ENCODE data around the gene SERPINB6.
A peak's percentile ranks its signal among the peaks of the same experiment; 100 is the strongest.

SERPINB6 gene

DNA sequence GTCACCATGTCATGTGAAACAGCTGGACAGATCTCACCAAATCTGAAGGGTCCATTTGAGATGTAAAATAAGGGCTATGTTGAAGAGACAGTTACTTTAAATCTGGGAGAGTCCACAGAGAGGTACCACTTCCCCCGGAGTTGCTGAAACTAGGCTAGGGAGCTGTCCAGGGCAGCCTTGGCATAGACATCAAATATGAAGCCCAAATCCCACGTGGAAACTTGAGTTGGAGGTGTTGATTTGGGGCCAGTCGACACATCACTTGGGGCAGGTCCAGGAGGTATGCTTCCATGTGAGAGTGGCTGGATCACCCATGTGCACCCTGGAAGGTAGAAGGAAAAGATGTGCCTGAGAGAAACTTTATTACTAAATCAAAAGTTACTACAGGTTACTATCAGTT is 56.2 kb downstream of the SERPINB6 start:
- H3K9ac ChIP-seq (ENCODE audit: low read length), result no peak overlapping the region
- H3K79me1 ChIP-seq (ENCODE audit: low read length), result no peaks in the 10 kb centered on the region
- no peak overlapping the region for H3K4ac ChIP-seq (ENCODE audit: low read depth, low read length)
- H3K4me2 ChIP-seq (ENCODE audit: low read length), result no peak overlapping the region
- H2BK120ac ChIP-seq (ENCODE audit: low read depth, low read length), result no peak overlapping the region
- H3K36me3 ChIP-seq (ENCODE audit: control insufficient read depth, insufficient read depth, low read length), result no peaks in the 10 kb centered on the region
- H4K8ac ChIP-seq (ENCODE audit: low read depth, low read length), result no peak overlapping the region
- DNase-seq, result no peak
- no peak overlapping the region for H3K27ac ChIP-seq (ENCODE audit: low read depth, low read length)
- no peak overlapping the region for H2AK5ac ChIP-seq (ENCODE audit: low read length)
- H3K56ac ChIP-seq (ENCODE audit: low read length), result no peak overlapping the region
- peak overlapping the region; percentile 60 for H2BK5ac ChIP-seq (ENCODE audit: low read length)
- H4K5ac ChIP-seq (ENCODE audit: low read length), result no peak overlapping the region
- H3K18ac ChIP-seq (ENCODE audit: low read length), result peak overlapping the region; percentile 62
- H2BK15ac ChIP-seq (replicated peaks; ENCODE audit: low read depth), result no peak overlapping the region
- no peaks in the 10 kb centered on the region for H3K27me3 ChIP-seq (ENCODE audit: insufficient read depth, low read length, poor library complexity)
- no peak overlapping the region for H3K23ac ChIP-seq (ENCODE audit: low read length)
- no peak overlapping the region for H3K4me3 ChIP-seq (ENCODE audit: low read length)
- H3K4me1 ChIP-seq (ENCODE audit: control insufficient read depth, low read depth, low read length), result peaks cover 13% of the 10 kb centered on the region
- no peaks in the 10 kb centered on the region for H3K79me2 ChIP-seq (ENCODE audit: control insufficient read depth, insufficient read depth, low read length)
- no CpG with 5 or more reads among the region's 3 CpGs for WGBS (ENCODE audit: extremely low coverage, insufficient coverage, low lambda C conversion rate)

DNA sequence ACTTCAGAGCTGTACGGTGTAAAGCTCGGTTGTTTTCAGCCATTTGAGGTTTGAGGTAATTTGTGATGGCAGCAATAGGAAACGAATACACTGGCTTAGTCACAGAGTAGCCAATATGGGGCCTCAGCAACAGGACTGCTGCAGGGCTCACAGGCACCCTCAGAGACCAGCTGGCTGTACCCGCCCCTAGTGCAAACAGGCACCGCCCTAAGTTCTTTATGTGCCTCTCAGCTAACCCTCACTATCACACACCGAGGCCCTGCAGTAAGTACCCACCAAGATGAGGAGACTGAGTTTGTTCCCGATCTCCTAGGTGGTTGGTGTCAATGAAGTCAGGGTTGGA is 57.1 kb downstream of the SERPINB6 start:
- Histone ChIP-seq H3K79me2 (ENCODE audit: control insufficient read depth, insufficient read depth, low read length) (no peaks in the 10 kb centered on the region), H4K5ac (ENCODE audit: low read length) (peak overlapping the region; percentile 41), H2AK5ac (ENCODE audit: low read length) (peak overlapping the region; percentile 81), H4K8ac (ENCODE audit: low read depth, low read length) (no peak overlapping the region), H3K56ac (ENCODE audit: low read length) (peak overlapping the region; percentile 80), H3K79me1 (ENCODE audit: low read length) (no peaks in the 10 kb centered on the region), H3K4me2 (ENCODE audit: low read length) (no peak overlapping the region), H3K27me3 (ENCODE audit: insufficient read depth, low read length, poor library complexity) (no peaks in the 10 kb centered on the region), H3K23ac (ENCODE audit: low read length) (no peak overlapping the region), H3K36me3 (ENCODE audit: control insufficient read depth, insufficient read depth, low read length) (no peaks in the 10 kb centered on the region), H2BK5ac (ENCODE audit: low read length) (peak overlapping the region; percentile 99), H3K18ac (ENCODE audit: low read length) (peak overlapping the region; percentile 9), H2BK120ac (ENCODE audit: low read depth, low read length) (peak overlapping the region; percentile 64), H3K27ac (ENCODE audit: low read depth, low read length) (peak overlapping the region; percentile 65), H3K4ac (ENCODE audit: low read depth, low read length) (peak overlapping the region; percentile 91), H2BK15ac (replicated peaks; ENCODE audit: low read depth) (no peak overlapping the region), H3K9ac (ENCODE audit: low read length) (peak overlapping the region; percentile 41), H3K4me1 (ENCODE audit: control insufficient read depth, low read depth, low read length) (peaks cover 13% of the 10 kb centered on the region), H3K4me3 (ENCODE audit: low read length) (no peak overlapping the region)
- no CpG with 5 or more reads among the region's 7 CpGs for WGBS (ENCODE audit: extremely low coverage, insufficient coverage, low lambda C conversion rate)
- peak; percentile 24 for DNase-seq

DNA sequence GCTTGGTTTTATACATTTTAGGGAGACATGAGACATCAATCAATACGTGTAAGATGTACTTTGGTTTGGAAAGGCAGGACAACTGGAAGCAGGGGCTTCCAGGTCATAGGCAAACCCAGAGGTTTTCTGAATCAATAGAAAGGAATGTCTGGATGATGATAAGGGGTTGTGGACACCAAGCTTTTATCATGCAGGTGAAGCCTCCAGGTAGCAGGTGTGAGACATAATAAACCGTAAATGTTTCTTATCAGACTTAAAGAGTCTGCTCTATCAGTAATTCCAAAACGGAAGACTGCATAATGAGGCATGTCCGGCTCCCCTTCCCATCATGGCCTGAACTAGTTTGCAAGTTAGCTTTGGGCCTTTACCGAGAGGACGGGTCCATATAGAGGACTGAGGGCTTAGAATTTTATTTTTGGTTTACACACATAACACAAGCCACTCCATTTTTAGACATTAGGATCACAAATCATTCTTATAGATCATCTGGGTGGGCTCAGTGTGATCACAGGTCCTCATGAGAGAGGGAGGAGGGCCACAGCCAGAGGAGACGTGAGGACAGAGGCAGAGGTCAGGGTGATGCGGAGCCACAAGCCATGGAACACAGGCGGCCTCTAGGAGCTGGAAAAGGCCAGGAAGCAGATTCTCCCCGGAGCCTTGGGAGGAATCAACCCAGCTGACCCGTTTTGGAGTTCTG is 57.6 kb downstream of the SERPINB6 start:
- Histone ChIP-seq H3K4me1 (ENCODE audit: control insufficient read depth, low read depth, low read length) (peaks cover 13% of the 10 kb centered on the region), H3K79me2 (ENCODE audit: control insufficient read depth, insufficient read depth, low read length) (no peaks in the 10 kb centered on the region), H4K8ac (ENCODE audit: low read depth, low read length) (no peak overlapping the region), H2AK5ac (ENCODE audit: low read length) (peak overlapping the region; percentile 81), H4K5ac (ENCODE audit: low read length) (no peak overlapping the region), H3K9ac (ENCODE audit: low read length) (peak overlapping the region; percentile 41), H3K56ac (ENCODE audit: low read length) (peak overlapping the region; percentile 80), H2BK120ac (ENCODE audit: low read depth, low read length) (peak overlapping the region; percentile 65), H3K4me2 (ENCODE audit: low read length) (no peak overlapping the region), H2BK5ac (ENCODE audit: low read length) (peak overlapping the region; percentile 99), H3K79me1 (ENCODE audit: low read length) (no peaks in the 10 kb centered on the region), H3K27me3 (ENCODE audit: insufficient read depth, low read length, poor library complexity) (no peaks in the 10 kb centered on the region), H2BK15ac (replicated peaks; ENCODE audit: low read depth) (no peak overlapping the region), H3K23ac (ENCODE audit: low read length) (no peak overlapping the region), H3K27ac (ENCODE audit: low read depth, low read length) (peak overlapping the region; percentile 82), H3K18ac (ENCODE audit: low read length) (peak overlapping the region; percentile 32), H3K36me3 (ENCODE audit: control insufficient read depth, insufficient read depth, low read length) (no peaks in the 10 kb centered on the region), H3K4me3 (ENCODE audit: low read length) (no peak overlapping the region), H3K4ac (ENCODE audit: low read depth, low read length) (peak overlapping the region; percentile 91)
- WGBS (ENCODE audit: extremely low coverage, insufficient coverage, low lambda C conversion rate), result no CpG with 5 or more reads among the region's 11 CpGs
- DNase-seq, result peak; percentile 79

DNA sequence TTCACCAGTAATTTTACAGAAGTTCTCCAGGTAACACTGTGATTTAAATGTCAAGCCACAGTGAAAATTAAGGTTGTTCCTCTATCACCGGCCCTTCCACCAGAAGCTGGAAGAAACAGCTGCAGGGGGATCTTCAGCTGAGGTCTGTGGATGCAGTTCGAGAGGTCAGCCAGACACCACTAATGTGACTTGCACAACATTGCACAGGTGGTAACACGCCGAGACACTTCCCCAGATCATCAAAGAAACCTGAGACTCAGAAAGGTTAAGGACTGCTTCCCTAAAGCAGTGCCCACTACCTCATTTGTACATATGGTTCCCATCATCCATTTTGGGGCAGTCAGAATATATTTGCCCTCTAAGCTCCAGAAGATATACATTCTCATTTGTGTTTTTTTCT is 60.2 kb downstream of the SERPINB6 start:
- Histone ChIP-seq H2BK5ac (ENCODE audit: low read length) (peak overlapping the region; percentile 86), H4K8ac (ENCODE audit: low read depth, low read length) (no peak overlapping the region), H3K4me2 (ENCODE audit: low read length) (no peak overlapping the region), H3K9ac (ENCODE audit: low read length) (peak overlapping the region; percentile 41), H2BK15ac (replicated peaks; ENCODE audit: low read depth) (no peak overlapping the region), H2AK5ac (ENCODE audit: low read length) (peak overlapping the region; percentile 81), H3K56ac (ENCODE audit: low read length) (peak overlapping the region; percentile 71), H2BK120ac (ENCODE audit: low read depth, low read length) (peak overlapping the region; percentile 86), H3K18ac (ENCODE audit: low read length) (no peak overlapping the region), H3K27me3 (ENCODE audit: insufficient read depth, low read length, poor library complexity) (no peaks in the 10 kb centered on the region), H3K27ac (ENCODE audit: low read depth, low read length) (no peak overlapping the region), H3K79me1 (ENCODE audit: low read length) (no peaks in the 10 kb centered on the region), H3K4me1 (ENCODE audit: control insufficient read depth, low read depth, low read length) (peaks cover 11% of the 10 kb centered on the region), H3K4ac (ENCODE audit: low read depth, low read length) (no peak overlapping the region), H3K79me2 (ENCODE audit: control insufficient read depth, insufficient read depth, low read length) (no peaks in the 10 kb centered on the region), H3K4me3 (ENCODE audit: low read length) (no peak overlapping the region), H3K23ac (ENCODE audit: low read length) (peak overlapping the region; percentile 57), H4K5ac (ENCODE audit: low read length) (no peak overlapping the region), H3K36me3 (ENCODE audit: control insufficient read depth, insufficient read depth, low read length) (no peaks in the 10 kb centered on the region)
- no peak for DNase-seq
- no CpG with 5 or more reads among the region's 4 CpGs for WGBS (ENCODE audit: extremely low coverage, insufficient coverage, low lambda C conversion rate)

DNA sequence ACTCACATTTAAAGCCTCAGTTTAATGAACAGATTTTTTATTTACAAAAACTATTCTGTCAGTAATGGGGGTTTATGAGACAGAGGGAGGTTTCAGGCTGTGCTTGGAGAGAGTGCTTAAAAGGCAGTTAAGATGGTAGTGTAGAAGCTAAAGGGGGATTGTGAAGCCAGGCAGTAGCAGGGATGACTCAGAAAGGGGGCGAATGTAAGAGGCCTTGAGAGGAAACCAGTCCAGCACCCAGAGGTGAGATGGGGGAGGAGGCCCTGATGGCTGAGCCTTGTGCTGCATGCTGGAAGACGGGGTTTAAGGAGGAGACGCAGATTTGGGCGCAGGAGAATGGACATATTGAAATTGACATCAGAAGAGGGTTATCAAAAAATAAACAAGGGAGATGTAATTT is 61.6 kb downstream of the SERPINB6 start:
- Histone ChIP-seq H3K9ac (ENCODE audit: low read length) (no peak overlapping the region), H3K4me3 (ENCODE audit: low read length) (no peak overlapping the region)
- no CpG with 5 or more reads among the region's 4 CpGs for WGBS (ENCODE audit: extremely low coverage, insufficient coverage, low lambda C conversion rate)

More for the DNA sequence above, 61.6 kb downstream of the SERPINB6 start:
- no peak for DNase-seq
- H3K79me1 ChIP-seq (ENCODE audit: low read length), result no peaks in the 10 kb centered on the region
- H2BK15ac ChIP-seq (replicated peaks; ENCODE audit: low read depth), result no peak overlapping the region
- no peaks in the 10 kb centered on the region for H3K36me3 ChIP-seq (ENCODE audit: control insufficient read depth, insufficient read depth, low read length)
- no peak overlapping the region for H3K27ac ChIP-seq (ENCODE audit: low read depth, low read length)
- H2BK5ac ChIP-seq (ENCODE audit: low read length), result peak overlapping the region; percentile 58
- peak overlapping the region; percentile 33 for H2BK120ac ChIP-seq (ENCODE audit: low read depth, low read length)
- peak overlapping the region; percentile 97 for H2AK5ac ChIP-seq (ENCODE audit: low read length)
- H3K79me2 ChIP-seq (ENCODE audit: control insufficient read depth, insufficient read depth, low read length), result no peaks in the 10 kb centered on the region
- H3K23ac ChIP-seq (ENCODE audit: low read length), result no peak overlapping the region
- peaks cover 10% of the 10 kb centered on the region for H3K4me1 ChIP-seq (ENCODE audit: control insufficient read depth, low read depth, low read length)
- no peak overlapping the region for H3K18ac ChIP-seq (ENCODE audit: low read length)
- H4K8ac ChIP-seq (ENCODE audit: low read depth, low read length), result no peak overlapping the region
- no peak overlapping the region for H4K5ac ChIP-seq (ENCODE audit: low read length)
- H3K56ac ChIP-seq (ENCODE audit: low read length), result peak overlapping the region; percentile 58
- no peak overlapping the region for H3K4me2 ChIP-seq (ENCODE audit: low read length)
- peak overlapping the region; percentile 18 for H3K4ac ChIP-seq (ENCODE audit: low read depth, low read length)
- no peaks in the 10 kb centered on the region for H3K27me3 ChIP-seq (ENCODE audit: insufficient read depth, low read length, poor library complexity)
